SK-N-SH treated with all-trans-retinoic acid at 6 μM for 48 hours (cell line): ENCODE data around the gene GPD1.

ENCODE experiments used
- ARNTL ChIP-seq: fragments of 450-650 bp; formaldehyde crosslinking; IDR thresholded peaks from 2 replicates; pipeline ENCODE4 v1.5.0; 2020; ENCODE audit warnings: low read depth, mild to moderate bottlenecking, moderate library complexity, borderline replicate concordance
- CSDC2 ChIP-seq: fragments of 250-450 bp; sonication (Bioruptor Pico); IDR thresholded peaks from 2 replicates; pipeline ENCODE4 v1.5.0; 2020; ENCODE audit warnings: mild to moderate bottlenecking, moderate library complexity
- PATZ1 ChIP-seq: fragments of 250-450 bp; sonication (Bioruptor Pico); IDR thresholded peaks from 2 replicates; pipeline ENCODE4 v1.8.0; 2020; ENCODE audit warnings: mild to moderate bottlenecking, moderate library complexity, borderline replicate concordance
- POU6F1 ChIP-seq: fragments of 250-450 bp; sonication (Bioruptor Pico); IDR thresholded peaks from 2 replicates; pipeline ENCODE4 v1.8.0; 2021; ENCODE audit warnings: low read depth, mild to moderate bottlenecking, moderate library complexity, borderline replicate concordance
- TCF4 ChIP-seq: fragments of 250-450 bp; sonication (Bioruptor Pico); IDR thresholded peaks from 2 replicates; pipeline ENCODE4 v1.8.0; 2021; ENCODE audit warnings: mild to moderate bottlenecking, moderate library complexity, borderline replicate concordance
- TSHZ2 ChIP-seq: fragments of 250-450 bp; sonication (Bioruptor Pico); IDR thresholded peaks from 2 replicates; pipeline ENCODE4 v1.5.0; 2020; ENCODE audit warnings: mild to moderate bottlenecking, moderate library complexity
- ZFP30 ChIP-seq: fragments of 450-650 bp; formaldehyde crosslinking; IDR thresholded peaks from 2 replicates; pipeline ENCODE4 v1.5.0; 2022; ENCODE audit warnings: mild to moderate bottlenecking, moderate library complexity
- ZNF8 ChIP-seq: fragments of 450-650 bp; formaldehyde crosslinking; IDR thresholded peaks from 2 replicates; pipeline ENCODE4 v1.5.0; 2020; ENCODE audit warnings: mild to moderate bottlenecking, moderate library complexity

- TF ChIP-seq ZFP30 (CRISPR knock-in tag) (no peak), ARNTL (CRISPR knock-in tag) (no peak), PATZ1 (CRISPR knock-in tag) (no peak), POU6F1 (CRISPR knock-in tag) (no peak), ZNF8 (CRISPR knock-in tag) (no peak), TCF4 (CRISPR knock-in tag) (no peak), CSDC2 (CRISPR knock-in tag) (no peak), TSHZ2 (CRISPR knock-in tag) (no peak)
Observed at GRCh38 chr12:50105913-50106450, 2.2 kb downstream of the GPD1 start.
